ENCODE results near the gene FAM107B. TPM values are rescaled to one million over a fixed set of nuclear protein-coding genes. Genes with fewer than 3 reads are reported as not detected.

The FAM107B gene
- total RNA-seq, 4 donors from 2014 or later: 24.1 to 69.7 (median 43.2) TPM

DNA sequence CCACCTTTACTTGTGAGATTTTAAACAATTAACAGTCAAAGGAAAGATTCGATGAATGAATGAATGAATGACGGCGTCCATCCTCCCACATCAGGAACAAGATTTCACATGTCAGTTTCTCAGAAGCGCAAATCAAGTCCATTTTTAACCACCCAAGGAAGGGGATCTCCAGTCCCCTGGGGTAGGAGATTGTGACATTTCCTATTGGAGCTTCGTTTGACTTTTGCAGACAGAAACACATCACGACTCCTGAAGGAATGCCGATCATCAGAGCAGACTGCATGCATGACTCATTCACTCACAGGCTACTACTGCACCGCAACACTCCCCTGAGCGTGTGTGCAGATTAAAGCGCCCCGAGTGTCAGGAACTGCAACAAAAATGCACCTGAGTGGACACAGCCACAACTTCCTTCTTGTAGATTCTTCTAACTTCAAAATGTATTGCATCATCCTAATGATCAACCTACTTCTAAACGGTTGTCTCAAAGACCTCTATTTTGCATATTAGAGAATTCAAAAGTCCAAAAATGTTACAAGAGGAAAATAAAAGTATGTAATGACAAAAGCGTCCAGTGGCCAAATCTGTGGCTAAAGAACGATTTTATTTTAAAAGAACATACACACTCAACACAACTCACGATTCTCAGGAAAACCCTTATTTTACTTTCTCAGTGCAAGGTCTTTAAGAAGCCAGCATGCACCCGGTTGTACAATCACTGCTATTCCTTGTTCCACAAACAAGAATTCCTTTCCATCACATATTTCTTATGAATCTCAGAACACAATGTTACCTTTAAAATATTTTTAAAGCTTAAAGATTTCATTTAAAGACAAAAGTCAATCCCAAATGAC, 172.6 kb downstream of the FAM107B start:
- H3K27me3 ChIP-seq: no peaks in the 10 kb centered on the region
- TF ChIP-seq, protein P1, sequence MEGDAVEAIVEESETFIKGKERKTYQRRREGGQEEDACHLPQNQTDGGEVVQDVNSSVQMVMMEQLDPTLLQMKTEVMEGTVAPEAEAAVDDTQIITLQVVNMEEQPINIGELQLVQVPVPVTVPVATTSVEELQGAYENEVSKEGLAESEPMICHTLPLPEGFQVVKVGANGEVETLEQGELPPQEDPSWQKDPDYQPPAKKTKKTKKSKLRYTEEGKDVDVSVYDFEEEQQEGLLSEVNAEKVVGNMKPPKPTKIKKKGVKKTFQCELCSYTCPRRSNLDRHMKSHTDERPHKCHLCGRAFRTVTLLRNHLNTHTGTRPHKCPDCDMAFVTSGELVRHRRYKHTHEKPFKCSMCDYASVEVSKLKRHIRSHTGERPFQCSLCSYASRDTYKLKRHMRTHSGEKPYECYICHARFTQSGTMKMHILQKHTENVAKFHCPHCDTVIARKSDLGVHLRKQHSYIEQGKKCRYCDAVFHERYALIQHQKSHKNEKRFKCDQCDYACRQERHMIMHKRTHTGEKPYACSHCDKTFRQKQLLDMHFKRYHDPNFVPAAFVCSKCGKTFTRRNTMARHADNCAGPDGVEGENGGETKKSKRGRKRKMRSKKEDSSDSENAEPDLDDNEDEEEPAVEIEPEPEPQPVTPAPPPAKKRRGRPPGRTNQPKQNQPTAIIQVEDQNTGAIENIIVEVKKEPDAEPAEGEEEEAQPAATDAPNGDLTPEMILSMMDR (IDR thresholded peaks at IDR 0.05): no peak
- TF ChIP-seq POLR2A (IDR thresholded peaks at IDR 0.05): no peak
- no peak overlapping the region for H3K4me3 ChIP-seq
- peaks cover 6 to 8% of the 10 kb centered on the region in 2 donors for H3K4me1 ChIP-seq
- DNase-seq: peak; percentile 34 to 41
- intact Hi-C loops (cut with DNase I; ENCODE audit: low total_unique reads): no loop called here
- H3K9me3 ChIP-seq: no peaks in the 10 kb centered on the region
- peak overlapping the region in 1 of 2 donors; percentile 4 for H3K27ac ChIP-seq
- H3K36me3 ChIP-seq: no peaks in the 10 kb centered on the region

DNA sequence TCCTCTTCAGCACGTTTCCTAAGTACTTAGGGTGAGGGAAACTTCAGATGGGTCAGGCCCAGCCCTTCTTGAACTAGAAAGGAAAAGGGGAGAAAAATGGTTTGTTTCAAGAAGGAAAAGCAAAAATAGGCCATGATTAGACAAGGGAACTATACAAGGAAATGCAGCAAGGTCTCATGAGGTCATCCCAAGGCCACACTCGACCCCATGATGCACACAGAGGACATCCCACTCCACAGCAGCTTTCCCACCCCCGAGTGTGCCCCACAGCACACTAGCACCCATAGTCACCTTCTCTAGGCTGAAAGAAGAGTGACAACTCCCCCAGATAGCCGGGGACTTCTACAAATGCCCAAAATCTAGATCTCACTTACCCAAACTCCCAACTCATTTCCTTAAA, 173.4 kb downstream of the FAM107B start:
- H3K9me3 ChIP-seq: no peaks in the 10 kb centered on the region
- H3K27ac ChIP-seq: no peak overlapping the region
- H3K4me3 ChIP-seq: no peak overlapping the region
- intact Hi-C loops (cut with DNase I; ENCODE audit: low total_unique reads): no loop called here
- peaks cover 6 to 8% of the 10 kb centered on the region in 2 donors for H3K4me1 ChIP-seq
- no peaks in the 10 kb centered on the region for H3K27me3 ChIP-seq
- no peak for DNase-seq
- no peaks in the 10 kb centered on the region for H3K36me3 ChIP-seq
- TF ChIP-seq, protein P1 (IDR thresholded peaks at IDR 0.05): no peak
- TF ChIP-seq POLR2A (IDR thresholded peaks at IDR 0.05): no peak

DNA sequence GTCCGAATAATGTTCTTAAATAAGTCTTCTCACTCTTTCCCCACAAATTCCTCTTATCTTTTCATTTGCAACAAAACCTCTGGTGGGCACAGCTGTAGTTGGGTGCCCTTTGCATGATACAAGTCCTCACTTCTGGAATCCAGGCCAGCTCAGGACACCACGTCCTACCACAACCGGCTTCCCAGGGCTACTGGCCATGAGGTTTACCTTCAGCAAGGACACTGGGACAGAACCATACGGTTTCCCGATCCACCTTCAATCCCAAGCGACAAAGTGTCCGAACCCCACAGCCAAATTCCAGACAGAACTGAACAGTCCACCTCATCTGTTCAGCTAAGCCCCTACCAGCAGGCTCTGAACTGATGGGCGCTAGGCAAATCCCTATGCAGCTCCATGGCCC, 174.6 kb downstream of the FAM107B start:
- H3K9me3 ChIP-seq: no peaks in the 10 kb centered on the region
- H3K4me1 ChIP-seq: peaks cover 2 to 8% of the 10 kb centered on the region in 2 donors
- no peak overlapping the region for H3K4me3 ChIP-seq
- no peak for DNase-seq
- TF ChIP-seq, protein P1 (IDR thresholded peaks at IDR 0.05): no peak
- TF ChIP-seq POLR2A (IDR thresholded peaks at IDR 0.05): no peak
- H3K36me3 ChIP-seq: no peaks in the 10 kb centered on the region
- no peak overlapping the region for H3K27ac ChIP-seq
- no peaks in the 10 kb centered on the region for H3K27me3 ChIP-seq
- intact Hi-C loops (cut with DNase I; ENCODE audit: low total_unique reads): no loop called here

DNA sequence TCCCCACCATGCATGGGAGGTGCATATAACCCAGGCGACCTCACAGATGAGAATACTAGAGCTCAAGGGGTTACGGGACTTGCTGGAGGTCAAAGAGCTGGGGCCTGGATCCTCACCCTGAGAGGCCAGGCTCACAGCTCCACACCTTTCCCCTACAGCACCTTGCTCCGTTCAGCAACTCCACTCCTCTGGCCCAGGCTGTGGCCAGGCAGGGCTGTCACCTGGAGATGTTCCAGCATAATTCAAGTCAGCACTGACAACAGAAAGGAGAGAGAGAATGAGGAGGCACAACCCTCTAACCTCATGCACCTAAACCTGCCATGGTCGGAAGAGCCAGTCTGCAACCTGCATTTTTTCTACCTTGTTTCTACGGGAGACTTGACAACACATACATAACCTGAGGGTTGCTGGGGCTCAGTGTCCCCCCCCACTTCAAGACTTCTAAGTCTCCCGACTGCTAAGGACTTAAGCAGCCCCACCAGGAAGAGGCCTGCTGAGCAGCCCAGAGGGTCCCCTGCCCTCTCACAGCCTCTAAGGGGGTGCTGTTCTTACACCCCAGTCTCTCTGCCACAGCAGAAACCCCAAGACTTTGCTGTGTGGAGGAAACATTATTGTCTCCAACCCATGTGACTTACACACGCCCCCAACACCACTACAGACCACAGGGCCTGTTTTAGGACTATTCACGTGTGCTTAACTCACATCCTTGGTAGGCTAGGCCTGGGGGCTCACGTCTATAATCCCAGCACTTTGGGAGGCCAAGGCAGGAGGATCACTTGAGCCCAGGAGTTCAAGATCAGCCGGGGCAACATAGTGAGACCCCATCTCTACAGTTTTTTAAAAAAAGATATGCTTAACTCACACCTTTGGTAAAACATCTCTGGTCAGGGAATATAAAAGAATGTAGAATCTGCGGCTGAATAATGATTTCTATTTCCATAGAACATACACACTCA, 175.6 kb downstream of the FAM107B start:
- no peaks in the 10 kb centered on the region for H3K36me3 ChIP-seq

More for the DNA sequence above, 175.6 kb downstream of the FAM107B start:
- intact Hi-C loops (cut with DNase I; ENCODE audit: low total_unique reads): no loop called here
- no peak for TF ChIP-seq POLR2A (IDR thresholded peaks at IDR 0.05)
- TF ChIP-seq, protein P1 (IDR thresholded peaks at IDR 0.05): no peak
- no peak overlapping the region for H3K4me3 ChIP-seq
- H3K9me3 ChIP-seq: no peaks in the 10 kb centered on the region
- no peak for DNase-seq
- H3K27me3 ChIP-seq: no peaks in the 10 kb centered on the region
- H3K4me1 ChIP-seq: peaks cover 0 to 8% of the 10 kb centered on the region in 2 donors
- no peak overlapping the region for H3K27ac ChIP-seq

Measured in uterus (tissue), 4 donors.